Cardiac septum (tissue), 1 donor: ENCODE measurements around the gene BOC. TPM values are rescaled to one million over a fixed set of nuclear protein-coding genes. Genes with fewer than 3 reads are reported as not detected.

Experiments used
- DNase-seq: peaks from one replicate; pipeline ENCODE4 v3.0.0-alpha.2; 2020; ENCODE audit warnings: low spot score
- intact Hi-C: fragments of 100-400 bp; cut with DNase I; formaldehyde crosslinking; loops from one replicate; pipeline ENCODE4 v1.14.0; 2022
- total RNA-seq: library from RNA; stranded (reverse); fragmentation: NEBNext Ultra II Directional; extraction: Animal tissue kit (Norgen Biotek cat#: 25700); gene quantifications from one replicate; pipeline ENCODE4 v1.2.1, GENCODE V29; 2021
- donor health status: DM: no; HTN: no; CAD: no.

The BOC gene
- total RNA-seq, 1 donor from 2014 or later: 12.8 TPM

DNA sequence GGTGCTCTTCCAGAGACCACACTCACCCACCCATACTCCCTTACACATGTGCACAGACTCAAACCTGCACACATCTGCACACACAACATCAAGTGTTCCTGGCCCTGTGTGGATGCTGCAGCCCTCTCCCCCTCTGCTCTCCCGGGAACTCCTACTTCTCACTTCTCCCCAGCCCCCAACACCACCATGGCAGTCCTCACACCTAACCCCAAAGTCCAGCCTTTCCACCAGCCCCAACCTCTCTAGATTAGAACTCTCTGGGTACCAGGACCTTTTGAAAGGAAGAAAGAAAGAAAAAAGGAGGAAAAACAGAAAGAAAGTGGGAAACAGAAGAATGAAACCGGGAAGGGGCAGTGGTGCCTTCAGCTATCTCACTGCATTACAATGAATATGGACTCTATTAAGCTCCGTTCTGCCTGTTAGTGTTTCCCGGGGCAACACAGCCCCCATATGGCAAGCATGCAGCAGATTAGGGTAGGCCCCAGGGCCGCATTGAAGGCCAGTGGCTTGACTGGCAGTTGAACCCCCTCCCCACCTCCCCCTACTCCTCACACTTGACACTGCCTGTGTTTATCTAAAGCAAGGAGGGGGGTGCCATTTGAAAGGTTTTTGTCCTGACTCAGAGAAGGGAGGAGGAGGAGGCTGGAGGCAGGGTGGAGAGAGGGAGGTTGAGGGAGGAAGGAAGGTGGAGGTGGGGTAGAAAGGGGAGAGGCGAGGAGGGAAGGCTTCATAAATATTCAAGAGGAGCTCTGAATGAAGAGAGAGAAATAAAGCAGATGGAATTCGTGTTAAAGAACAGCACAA, 30.1 kb downstream of the BOC start:
- intact Hi-C loops: loop anchor here (5.0 kb wide), 1 partner anchor 89 kb away; no protein-coding TSS in a partner anchor

DNA sequence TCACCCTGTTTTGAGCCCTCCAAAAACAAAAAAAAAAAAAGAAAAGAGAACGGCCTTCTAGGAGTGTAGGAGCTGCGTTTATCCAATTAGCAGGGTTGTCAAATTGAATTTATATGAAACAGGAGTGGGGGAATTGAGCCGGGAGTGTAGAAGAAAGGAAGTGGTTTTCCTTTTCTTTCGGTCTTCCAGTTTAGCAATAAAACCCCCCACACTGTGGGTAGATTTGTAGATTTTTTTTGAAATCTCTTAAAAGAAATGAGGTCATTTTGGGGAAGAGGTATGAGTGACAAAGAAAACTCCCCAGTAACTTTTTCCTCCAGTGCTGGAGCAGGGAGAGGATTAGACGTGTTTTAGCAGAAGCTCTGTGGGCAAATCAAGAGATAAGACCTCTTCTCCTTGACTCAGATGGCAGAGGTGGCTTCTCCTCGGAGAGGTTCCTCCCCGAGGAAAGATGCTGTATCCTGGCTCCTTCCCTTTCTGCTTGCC, 30.8 kb downstream of the BOC start:
- no peak for DNase-seq
- intact Hi-C loops: loop anchor here (5.0 kb wide), 1 partner anchor 90 kb away; no protein-coding TSS in a partner anchor

More for the DNA sequence above, 30.1 kb downstream of the BOC start:
- no peak for DNase-seq

DNA sequence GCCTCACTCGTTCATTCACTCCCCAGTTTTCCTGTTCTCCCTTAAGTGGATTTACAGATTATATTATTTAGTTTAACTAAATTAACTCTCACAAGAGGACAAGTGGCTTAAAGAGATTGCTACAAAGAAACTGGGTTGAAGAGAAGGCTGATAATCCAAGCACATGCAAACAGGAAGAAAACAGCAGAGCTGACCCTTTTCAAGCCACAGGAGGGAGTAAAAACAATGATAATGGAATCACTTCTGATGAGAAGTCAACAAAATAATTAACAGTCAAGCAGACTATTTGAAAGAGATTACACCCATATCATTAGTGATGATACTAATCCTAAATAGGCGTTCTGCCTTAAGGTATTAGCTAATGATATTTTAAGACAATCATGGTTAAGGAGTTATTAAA, 31.7 kb downstream of the BOC start:
- intact Hi-C loops: loop anchor here (5.0 kb wide), 1 partner anchor 91 kb away; no protein-coding TSS in a partner anchor
- DNase-seq: no peak

DNA sequence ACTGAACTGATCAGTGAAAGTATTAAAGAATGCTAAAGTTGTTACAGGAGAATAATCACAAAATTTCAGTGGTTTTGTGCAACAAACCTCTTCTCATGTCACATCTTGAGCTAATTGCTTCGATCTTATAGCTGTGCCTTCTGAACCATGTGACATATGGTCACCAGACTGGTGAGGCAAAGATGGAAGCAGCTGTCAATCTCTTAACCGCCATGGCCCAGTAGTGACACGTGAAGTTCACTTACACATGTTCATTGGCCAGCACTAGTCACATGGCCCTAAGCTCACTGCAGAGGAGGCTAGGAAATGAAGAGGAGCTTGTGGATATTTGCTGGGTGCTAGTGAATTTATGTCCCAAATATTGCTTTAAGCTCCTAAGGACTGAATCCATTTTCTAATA, 32.5 kb downstream of the BOC start:
- DNase-seq: no peak
- intact Hi-C loops: loop anchor here (5.0 kb wide), 1 partner anchor 92 kb away; no protein-coding TSS in a partner anchor

DNA sequence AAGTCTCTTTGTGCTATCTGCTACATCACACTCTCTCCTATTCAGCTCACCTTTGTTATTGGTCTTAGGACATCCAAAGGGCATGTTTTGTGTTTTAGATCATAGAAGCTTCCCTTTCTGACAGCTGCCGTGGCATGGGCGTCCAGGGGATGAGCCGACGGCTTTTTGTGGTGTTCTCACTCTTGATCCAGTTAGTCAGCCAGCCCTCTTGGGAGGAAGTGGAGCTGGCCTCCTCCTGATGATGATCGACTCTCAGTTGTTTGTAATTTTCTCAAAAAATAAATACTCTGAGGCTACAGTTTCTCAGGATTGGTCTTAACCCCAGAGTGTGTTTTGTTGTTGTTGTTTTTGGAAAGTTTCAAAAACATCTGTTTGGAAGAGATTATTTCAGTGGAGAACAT, 34.4 kb downstream of the BOC start:
- no peak for DNase-seq
- intact Hi-C loops: loop anchor here (2.0 kb wide), 1 partner anchor 33 kb away; no protein-coding TSS in a partner anchor

DNA sequence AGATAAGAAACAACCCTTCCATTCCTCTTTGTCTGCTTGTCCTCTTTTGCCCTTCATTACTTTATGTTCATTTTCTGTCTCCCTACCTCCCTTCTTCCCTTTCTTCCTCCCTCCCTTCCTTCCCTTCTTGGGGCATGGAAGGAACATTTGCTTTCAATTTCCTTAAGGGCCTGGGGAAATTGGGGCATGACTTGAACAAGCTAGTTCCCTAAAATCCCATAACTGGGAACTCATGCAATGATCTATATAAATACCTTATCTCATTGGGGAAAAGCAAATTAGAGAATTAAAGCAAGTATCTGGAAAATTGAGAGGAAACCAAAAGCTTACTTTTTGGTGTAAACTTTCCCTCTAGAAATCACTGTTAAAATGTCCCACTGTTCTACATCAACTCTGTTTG, 35.7 kb downstream of the BOC start:
- DNase-seq: no peak
- intact Hi-C loops: loop anchor here (2.0 kb wide), 1 partner anchor 34 kb away; no protein-coding TSS in a partner anchor

DNA sequence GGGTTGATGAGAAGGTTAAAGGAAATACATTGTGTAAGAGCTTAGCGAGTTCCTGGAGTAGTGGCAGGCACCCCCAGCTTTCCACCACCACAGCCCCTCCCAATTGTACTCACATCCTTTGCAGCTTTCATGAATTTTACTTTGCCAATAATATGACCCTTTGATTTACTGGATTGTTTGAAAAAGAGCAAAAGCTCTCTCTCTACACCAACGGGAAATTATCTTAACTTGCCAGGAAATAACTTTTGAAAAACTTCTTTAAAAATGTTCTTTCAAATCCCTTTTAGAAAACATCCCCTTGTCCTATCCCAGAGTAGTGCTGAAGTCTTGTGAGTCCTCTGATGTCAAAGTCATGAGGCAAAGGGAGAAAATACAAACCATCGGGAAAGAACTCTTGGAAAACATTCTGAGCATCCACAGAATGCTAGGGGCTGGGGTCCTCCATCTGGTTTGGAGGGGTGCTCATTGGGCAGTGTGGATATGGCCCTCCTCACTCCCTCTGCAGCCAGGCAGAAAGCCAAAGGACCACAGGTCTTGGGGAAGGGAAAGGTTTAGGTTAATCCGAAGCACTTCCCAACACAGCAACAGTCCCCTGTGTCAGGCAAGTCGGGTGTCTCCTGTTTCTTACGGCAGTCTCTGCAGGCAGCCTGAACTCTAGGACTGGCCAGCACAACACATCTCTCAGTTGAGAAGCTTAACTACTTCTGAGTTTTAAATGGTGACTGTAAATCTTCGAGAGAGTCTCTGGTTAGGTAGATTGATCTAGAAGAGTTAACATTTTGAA, 36.5 kb downstream of the BOC start:
- no peak for DNase-seq
- intact Hi-C loops: loop anchor here (2.0 kb wide), 1 partner anchor 35 kb away; no protein-coding TSS in a partner anchor

DNA sequence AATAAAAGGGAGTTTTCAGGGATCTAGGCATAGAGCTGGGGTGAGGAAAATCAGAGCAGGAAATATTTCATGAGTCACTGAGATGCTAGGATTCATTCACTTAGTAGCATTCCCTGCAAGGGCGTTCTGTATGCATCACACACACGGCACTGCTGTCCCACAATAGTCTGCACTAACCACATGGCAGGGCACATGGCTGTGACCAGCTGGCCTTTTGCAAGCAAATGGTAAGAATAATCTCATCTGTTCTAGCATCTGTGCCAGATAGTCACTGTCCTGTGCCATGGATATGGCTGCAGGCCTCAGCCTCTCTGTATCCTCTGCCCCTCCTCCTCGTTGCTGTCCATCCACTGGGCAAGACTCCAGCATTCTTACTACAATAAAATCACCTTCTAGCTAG, 37.8 kb downstream of the BOC start:
- DNase-seq: no peak
- intact Hi-C loops: no loop called here

DNA sequence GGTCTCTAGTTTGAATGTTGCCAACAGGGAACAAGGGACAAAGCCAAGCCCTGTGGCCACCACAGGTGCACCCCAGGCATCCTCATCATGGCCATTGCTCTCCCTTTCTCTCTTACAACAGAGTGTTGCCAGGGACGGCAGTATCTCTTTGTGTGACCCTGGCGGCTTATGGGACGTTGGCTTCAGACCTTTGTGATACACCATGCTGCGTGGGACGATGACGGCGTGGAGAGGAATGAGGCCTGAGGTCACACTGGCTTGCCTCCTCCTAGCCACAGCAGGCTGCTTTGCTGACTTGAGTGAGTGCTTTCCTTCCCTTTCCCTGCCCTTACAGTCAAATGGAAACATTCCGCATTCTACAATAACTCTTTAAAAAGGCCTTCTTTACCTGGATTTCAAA, 38.2 kb downstream of the BOC start:
- intact Hi-C loops: no loop called here
- no peak for DNase-seq

DNA sequence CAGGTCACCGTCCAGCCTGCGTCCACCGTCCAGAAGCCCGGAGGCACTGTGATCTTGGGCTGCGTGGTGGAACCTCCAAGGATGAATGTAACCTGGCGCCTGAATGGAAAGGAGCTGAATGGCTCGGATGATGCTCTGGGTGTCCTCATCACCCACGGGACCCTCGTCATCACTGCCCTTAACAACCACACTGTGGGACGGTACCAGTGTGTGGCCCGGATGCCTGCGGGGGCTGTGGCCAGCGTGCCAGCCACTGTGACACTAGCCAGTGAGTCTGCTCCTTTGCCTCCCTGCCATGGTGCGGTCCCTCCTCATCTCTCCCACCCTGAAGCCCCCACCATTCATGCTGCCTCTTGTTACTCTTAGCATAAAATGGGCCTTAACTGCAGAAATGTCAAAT, 39.2 kb downstream of the BOC start:
- DNase-seq: no peak

DNA sequence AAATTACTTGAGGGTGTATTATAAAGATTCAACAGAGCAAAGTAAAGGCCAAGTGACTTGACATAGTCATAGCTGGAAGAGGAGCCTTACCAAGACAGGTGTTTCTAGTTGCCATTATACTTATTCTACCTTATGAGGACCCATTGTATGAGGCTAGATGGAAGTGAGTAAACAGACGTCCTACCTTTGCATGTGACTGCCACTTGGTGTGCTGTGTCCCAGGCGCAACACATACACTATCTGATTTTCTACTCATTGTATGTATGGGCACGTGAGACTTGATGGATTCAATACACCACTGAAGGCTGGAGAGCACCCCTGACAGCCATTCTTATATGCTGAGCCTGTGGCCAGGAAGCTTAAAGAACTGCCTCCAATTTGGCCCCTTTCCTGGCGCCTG, 40.5 kb downstream of the BOC start:
- no peak for DNase-seq
- intact Hi-C loops: no loop called here

More for the DNA sequence above, 39.2 kb downstream of the BOC start:
- intact Hi-C loops: no loop called here

DNA sequence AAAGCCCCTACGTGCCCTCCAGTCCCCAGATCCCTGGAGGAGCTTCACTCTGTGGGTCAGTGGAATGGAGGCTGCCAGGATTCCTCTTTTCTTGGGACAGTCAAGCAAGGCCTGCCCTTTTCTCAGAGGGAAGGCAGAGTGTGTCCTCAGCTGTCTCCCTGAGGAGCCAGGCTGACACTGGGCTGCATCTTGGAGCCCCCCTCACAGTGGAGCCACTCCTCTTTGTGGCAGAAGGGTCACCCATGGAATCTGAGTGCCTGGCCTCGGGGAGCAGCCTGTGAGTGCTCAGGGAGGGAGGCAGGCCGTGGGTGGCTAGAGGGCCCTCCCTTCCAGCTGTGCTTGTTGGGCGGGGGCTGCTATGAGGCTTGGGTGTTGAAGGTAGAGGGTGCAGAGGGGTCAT, 41.2 kb downstream of the BOC start:
- DNase-seq: no peak
- intact Hi-C loops: no loop called here

DNA sequence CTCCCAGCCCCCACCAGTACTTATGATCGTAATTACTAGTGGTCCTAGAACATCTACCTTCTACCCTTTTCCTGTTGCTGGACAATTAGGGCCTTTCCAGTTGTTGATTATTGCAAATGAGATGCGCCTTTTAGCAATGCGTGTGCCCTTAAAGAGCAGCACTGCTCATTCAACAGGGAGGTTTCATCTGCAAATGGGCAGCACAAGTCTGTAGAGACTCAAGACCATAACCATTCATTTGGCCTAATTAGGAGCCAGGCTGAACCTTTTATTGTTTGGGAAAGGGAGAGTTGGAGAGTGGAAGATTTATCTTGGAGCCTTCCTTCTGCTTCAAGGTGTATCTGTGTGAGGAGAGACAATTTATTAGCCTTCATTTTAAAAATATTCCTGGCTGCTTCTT, 42.3 kb downstream of the BOC start:
- DNase-seq: no peak
- intact Hi-C loops: no loop called here

DNA sequence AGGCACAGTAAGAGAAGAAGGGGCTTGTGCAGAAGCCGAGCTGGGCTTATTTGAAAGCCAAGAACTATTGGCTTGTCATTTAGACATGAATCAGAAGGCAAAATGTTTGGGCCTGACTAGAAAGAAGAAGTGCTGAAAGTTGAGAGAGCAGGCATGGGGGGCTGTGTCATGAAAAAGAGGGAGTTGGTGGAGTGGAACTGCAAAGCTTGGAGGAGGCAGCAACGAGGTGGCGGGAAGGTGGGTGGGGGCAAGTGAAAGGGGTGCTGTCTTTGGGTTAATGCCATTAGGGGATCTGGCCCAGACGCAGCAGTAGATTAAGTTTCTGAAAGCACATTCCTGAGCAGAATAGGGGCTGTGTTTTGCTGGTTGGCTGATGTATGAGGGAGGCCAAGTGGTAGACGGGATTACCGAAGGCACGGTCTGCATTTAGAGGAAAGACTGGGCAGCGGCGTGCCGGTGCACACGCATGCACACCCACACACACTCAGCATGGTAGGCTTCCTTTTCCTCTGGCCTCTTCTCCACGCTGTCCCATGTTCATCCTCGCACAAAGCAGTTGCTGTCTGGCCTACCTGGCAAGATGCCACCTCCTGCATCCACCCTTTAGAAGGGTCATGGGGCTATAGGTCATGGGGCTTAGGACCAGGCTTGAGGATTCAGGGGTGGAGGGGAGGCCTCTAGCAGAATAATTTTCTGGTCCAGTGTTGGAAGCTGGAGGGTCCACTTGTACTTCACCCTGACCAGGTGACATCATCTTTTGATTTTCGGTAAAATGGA, 43.0 kb downstream of the BOC start:
- intact Hi-C loops: no loop called here
- DNase-seq: no peak

DNA sequence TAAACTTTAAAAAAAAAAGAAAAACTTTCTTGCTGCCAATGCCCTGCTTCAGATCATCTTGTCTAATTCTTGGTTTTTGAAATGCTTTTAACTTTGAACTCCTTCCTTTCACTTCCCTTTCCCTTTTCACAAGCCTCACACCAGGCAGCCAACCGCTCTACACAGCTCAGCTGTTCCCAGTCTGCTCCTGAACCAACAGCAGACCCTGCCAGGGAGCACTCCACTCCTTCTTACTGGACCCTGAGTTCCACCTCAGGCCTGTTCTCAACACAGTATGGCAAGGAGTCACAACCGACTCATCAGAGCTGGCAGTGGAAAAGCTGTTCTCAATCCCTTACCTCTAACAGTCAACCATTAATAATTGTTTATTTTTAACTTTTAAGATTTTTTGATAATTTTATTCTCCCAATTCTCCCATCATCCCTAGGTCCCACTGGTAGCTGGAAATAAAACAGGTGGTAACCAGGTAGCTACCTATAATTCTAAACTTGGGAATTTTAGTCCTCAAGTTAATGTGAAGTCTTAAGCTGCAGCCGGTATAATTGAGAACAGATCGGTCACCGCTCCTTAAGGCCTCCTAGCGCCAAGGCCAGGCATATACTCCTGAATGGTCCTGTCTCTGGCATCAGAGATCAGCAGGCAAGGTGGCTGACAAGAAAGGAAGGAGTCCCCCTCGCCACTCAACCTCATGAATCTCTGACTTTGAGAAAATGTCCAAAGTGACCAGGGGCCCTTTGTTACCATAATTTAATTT, 43.9 kb downstream of the BOC start:
- no peak for DNase-seq
- intact Hi-C loops: no loop called here

DNA sequence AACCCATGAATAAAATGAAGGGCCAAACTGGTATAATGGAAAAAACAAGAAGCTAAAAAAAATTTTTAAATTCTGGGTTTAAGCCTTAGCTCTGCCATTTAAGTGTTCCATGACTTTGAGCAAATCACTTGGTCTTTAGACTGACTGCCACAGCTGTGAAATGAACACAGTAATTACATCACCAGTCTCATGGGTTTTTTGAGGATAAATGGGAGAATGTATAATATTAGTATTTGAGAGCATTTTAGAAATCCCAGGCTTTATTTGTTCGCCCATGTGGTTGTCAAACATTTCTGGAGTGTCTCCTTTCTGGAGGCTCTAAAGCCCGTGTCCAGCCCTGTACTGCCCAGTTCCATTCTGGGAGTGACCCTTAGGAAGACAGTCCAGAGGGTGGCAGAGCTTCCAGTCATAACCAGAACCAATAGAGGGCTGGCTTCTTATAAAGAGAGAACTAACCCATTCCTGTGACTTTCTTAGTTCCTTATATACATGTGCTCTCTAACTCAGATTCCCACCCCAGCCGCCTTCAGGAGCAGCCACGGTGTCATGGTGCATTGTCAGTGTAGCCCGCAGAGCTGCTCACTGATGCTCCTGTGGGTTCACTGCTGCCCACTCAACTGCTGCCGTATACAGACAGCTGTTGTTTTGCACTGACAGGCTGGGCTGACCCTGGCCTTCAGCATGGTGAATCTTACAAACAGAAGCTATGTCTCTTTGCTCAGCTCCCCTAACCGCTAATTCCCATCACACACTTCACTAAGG, 44.7 kb downstream of the BOC start:
- intact Hi-C loops: no loop called here
- DNase-seq: no peak

DNA sequence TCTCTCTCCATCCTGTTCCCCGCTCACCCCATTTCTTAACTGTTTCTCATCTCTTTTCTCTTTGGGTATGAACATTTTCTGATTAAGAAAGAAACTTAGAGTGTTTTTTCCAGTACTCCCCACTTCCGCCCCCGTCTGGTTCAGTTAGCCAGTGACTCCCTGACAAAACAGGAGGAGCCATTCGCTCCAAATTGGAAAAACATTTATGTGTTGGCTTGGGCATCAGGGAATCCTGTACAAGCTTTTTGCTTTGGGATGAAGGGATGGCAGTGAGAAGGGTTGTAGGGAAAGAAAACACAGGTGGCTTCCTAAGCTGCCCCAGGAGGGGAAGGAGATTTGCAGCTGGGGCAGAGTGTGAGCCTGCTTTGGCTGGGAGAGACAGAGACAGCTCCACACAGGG, 47.0 kb downstream of the BOC start:
- intact Hi-C loops: no loop called here

DNA sequence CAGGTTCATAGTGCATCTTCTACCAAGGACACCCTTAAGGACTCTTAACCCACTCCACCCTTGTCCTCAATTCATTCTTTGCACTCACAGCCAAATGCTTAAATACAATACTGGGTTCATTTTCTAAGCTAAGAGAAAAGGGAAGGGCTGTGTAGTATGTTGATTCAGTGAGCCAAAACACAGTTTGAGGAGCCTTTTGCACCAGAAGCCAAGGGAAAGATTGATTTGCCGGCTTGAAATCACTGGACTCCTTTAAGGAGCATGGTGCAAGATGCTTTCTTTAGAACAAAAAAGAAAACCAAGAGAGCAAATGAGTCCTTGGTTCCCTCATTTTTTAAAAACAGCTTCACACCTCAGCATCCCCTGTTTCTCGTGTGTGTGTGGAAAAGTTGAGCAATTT, 47.8 kb downstream of the BOC start:
- intact Hi-C loops: no loop called here

More for the DNA sequence above, 47.0 kb downstream of the BOC start:
- no peak for DNase-seq

More for the DNA sequence above, 47.8 kb downstream of the BOC start:
- DNase-seq: no peak
